ENCODE measurements around the gene CORO6. TPM values are rescaled to one million over a fixed set of nuclear protein-coding genes. Genes with fewer than 3 reads are reported as not detected.

Gene CORO6
- total RNA-seq, 1 experiment from 2014 or later, result 2.3 TPM

- H3K27ac Mint-ChIP-seq, result no peak overlapping the region
These were observed 48.9 kb upstream of the CORO6 start for GRCh38 chr17:29671661-29672060.

More at GRCh38 chr17:29671661-29672060, 48.9 kb upstream of the CORO6 start:
- H3K4me1 Mint-ChIP-seq, result peaks cover 7 to 15% of the 10 kb centered on the region in 2 experiments
- Histone ChIP-seq H4K5ac (ENCODE audit: insufficient read length, low read depth, low read length) (no peak overlapping the region), H3K4me2 (ENCODE audit: insufficient read depth, insufficient read length, low read length) (no peak overlapping the region), H4K91ac (ENCODE audit: insufficient read length, low read depth, low read length) (no peak overlapping the region), H3K79me1 (ENCODE audit: insufficient read depth, low read depth, low read length, poor library complexity, severe bottlenecking) (no peaks in the 10 kb centered on the region), H2AFZ (ENCODE audit: low read length) (no peak overlapping the region), H3T11ph (ENCODE audit: low read length) (no peak overlapping the region), H3K4me1 (ENCODE audit: insufficient read depth, low read length) (no peaks in the 10 kb centered on the region; the same call in 1 of the 2 replicates), H4K20me1 (ENCODE audit: control insufficient read depth, insufficient read depth, insufficient read length) (no peaks in the 10 kb centered on the region), H3K14ac (ENCODE audit: insufficient read depth, low read length) (no peak overlapping the region), H3K18ac (ENCODE audit: insufficient read length, low read depth, low read length) (no peak overlapping the region), H3K79me2 (ENCODE audit: insufficient read depth, low read length) (no peaks in the 10 kb centered on the region), H2BK20ac (ENCODE audit: low read depth, low read length, poor library complexity, severe bottlenecking) (no peak overlapping the region), H2BK12ac (ENCODE audit: insufficient read length, low read depth, low read length) (no peak overlapping the region), H3K27me3 (ENCODE audit: insufficient read depth, low read length) (no peaks in the 10 kb centered on the region), H4K8ac (replicated peaks; ENCODE audit: insufficient read length, low read depth, low read length) (no peak overlapping the region), H3K56ac (ENCODE audit: insufficient read length, low read depth, low read length) (no peak overlapping the region), H2BK15ac (ENCODE audit: low read depth, low read length) (no peak overlapping the region), H2AK5ac (ENCODE audit: insufficient read length, low read length) (no peak overlapping the region), H2BK5ac (ENCODE audit: insufficient read length, low read length) (no peak overlapping the region), H3K9me3 (ENCODE audit: control insufficient read depth, low read depth, low read length) (no peaks in the 10 kb centered on the region), H2BK120ac (ENCODE audit: low read depth, low read length, poor library complexity, severe bottlenecking) (no peak overlapping the region), H3K27ac (ENCODE audit: insufficient read length, low read depth, low read length) (no peak overlapping the region), H3K23ac (ENCODE audit: insufficient read length, low read depth, low read length) (no peak overlapping the region), H3K4ac (ENCODE audit: low read depth, low read length) (no peak overlapping the region), H3K23me2 (ENCODE audit: insufficient read length, low read depth, low read length, poor library complexity, severe bottlenecking) (no peaks in the 10 kb centered on the region), H3K9ac (ENCODE audit: extremely low read depth, insufficient read length, low read length) (no peak overlapping the region)
- WGBS (ENCODE audit: extremely low coverage, insufficient read length, low lambda C conversion rate), result no CpG with 5 or more reads among the region's 5 CpGs
- H3K36me3 Mint-ChIP-seq (ENCODE audit: insufficient read depth in 1 of 3, low read depth in 3 of 3), result peaks cover 0 to 4% (median 4%) of the 10 kb centered on the region in 3 experiments; a peak in 3 of 7 replicates
- no peaks in the 10 kb centered on the region for H3K9me3 Mint-ChIP-seq
- no peaks in the 10 kb centered on the region for H3K27me3 Mint-ChIP-seq (ENCODE audit: low read depth)
- no peak for DNase-seq
- TF ChIP-seq, protein P1, sequence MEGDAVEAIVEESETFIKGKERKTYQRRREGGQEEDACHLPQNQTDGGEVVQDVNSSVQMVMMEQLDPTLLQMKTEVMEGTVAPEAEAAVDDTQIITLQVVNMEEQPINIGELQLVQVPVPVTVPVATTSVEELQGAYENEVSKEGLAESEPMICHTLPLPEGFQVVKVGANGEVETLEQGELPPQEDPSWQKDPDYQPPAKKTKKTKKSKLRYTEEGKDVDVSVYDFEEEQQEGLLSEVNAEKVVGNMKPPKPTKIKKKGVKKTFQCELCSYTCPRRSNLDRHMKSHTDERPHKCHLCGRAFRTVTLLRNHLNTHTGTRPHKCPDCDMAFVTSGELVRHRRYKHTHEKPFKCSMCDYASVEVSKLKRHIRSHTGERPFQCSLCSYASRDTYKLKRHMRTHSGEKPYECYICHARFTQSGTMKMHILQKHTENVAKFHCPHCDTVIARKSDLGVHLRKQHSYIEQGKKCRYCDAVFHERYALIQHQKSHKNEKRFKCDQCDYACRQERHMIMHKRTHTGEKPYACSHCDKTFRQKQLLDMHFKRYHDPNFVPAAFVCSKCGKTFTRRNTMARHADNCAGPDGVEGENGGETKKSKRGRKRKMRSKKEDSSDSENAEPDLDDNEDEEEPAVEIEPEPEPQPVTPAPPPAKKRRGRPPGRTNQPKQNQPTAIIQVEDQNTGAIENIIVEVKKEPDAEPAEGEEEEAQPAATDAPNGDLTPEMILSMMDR (conservative IDR thresholded peaks at IDR 0.05), result no peak
- H3K4me3 Mint-ChIP-seq, result no peak overlapping the region
